MM.1S (cell line): ENCODE results near the gene PIK3CG.

Experiments
- EZH2 ChIP-seq: fragments of 300-600 bp; sonication (generic); optimal IDR thresholded peaks from 2 replicates; pipeline ENCODE3; 2017; ENCODE audit warnings: low read depth, mild to moderate bottlenecking, antibody characterized with exemption, low read length, mixed read lengths
- EZH2phosphoT487 ChIP-seq: fragments of 300-600 bp; sonication (generic); IDR thresholded peaks from 2 replicates; pipeline ENCODE4 v1.6.1; 2018; ENCODE audit warnings: antibody characterized with exemption, low read length
- TF ChIP-seq, protein P1 (sequence below): fragments of 300-600 bp; sonication (generic); IDR thresholded peaks from 2 replicates; pipeline ENCODE4 v1.5.1; 2016; ENCODE audit warnings: antibody characterized with exemption, low read length, mixed read lengths

- TF ChIP-seq, protein P1, sequence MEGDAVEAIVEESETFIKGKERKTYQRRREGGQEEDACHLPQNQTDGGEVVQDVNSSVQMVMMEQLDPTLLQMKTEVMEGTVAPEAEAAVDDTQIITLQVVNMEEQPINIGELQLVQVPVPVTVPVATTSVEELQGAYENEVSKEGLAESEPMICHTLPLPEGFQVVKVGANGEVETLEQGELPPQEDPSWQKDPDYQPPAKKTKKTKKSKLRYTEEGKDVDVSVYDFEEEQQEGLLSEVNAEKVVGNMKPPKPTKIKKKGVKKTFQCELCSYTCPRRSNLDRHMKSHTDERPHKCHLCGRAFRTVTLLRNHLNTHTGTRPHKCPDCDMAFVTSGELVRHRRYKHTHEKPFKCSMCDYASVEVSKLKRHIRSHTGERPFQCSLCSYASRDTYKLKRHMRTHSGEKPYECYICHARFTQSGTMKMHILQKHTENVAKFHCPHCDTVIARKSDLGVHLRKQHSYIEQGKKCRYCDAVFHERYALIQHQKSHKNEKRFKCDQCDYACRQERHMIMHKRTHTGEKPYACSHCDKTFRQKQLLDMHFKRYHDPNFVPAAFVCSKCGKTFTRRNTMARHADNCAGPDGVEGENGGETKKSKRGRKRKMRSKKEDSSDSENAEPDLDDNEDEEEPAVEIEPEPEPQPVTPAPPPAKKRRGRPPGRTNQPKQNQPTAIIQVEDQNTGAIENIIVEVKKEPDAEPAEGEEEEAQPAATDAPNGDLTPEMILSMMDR: no peak
- TF ChIP-seq EZH2phosphoT487 (no peak), EZH2 (no peak)
These were observed 1.6 kb upstream of the PIK3CG start for GRCh38 chr7:106863274-106863997.
